Stimulated activated naive CD4-positive, alpha-beta T cell (primary cell): ENCODE measurements around the gene ETFA.

ENCODE experiments used
- DNase-seq, 6 experiments: peaks; one replicate each; lab custom pipeline; 2025; lab: John Stamatoyannopoulos, UW

Gene ETFA

GRCh38 chr15:76311100-76311953 is at the start of gene ETFA:
TSS of gene ETFA (minus strand) at chr15:76311469. CDS start at chr15:76311388, 81 bp downstream.
- peak; percentile 65 to 83 (median 74) for DNase-seq

DNA sequence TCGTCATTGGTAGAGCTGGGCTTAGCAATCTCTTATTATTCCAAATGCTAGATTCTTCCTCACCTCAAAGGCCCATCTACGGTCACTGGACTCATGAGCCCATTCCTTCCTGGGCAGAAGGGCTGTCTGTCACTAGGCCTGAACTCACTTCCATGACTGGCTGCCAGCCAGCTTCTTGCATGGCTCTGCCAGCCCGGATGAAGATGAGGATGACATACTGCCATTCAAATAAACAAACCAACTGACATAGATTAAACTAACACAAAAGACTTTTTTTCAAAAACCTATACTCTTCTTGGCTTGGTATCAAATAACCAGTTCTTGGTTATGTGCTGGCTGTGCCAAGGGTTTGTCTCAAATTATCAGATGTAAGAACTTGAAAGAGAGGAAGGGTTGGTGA is 49.1 kb upstream of the ETFA start:
- no peak for DNase-seq

DNA sequence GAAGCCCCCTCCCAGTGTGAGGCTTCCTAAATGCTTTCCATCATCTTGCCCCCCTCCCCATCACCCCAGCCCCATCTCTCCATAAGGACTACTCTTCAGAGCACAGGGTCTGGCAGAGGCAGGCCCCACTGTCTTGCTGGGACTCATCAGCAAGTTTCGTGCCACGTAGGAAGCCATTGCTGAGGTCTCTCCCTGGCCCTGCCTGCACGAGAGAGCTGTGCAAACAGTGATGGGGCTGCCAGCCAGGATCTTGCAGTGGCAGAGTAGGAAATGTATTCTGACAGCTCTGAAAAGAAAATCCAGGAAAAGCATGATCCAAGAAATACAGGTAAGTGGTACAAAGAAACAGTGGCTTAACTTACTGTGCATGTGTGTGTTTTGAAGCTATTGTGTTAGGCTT is 47.9 kb upstream of the ETFA start:
- no peak for DNase-seq

- no peak for DNase-seq
These were observed 47.2 kb upstream of the ETFA start for GRCh38 chr15:76358453-76358852.

DNA sequence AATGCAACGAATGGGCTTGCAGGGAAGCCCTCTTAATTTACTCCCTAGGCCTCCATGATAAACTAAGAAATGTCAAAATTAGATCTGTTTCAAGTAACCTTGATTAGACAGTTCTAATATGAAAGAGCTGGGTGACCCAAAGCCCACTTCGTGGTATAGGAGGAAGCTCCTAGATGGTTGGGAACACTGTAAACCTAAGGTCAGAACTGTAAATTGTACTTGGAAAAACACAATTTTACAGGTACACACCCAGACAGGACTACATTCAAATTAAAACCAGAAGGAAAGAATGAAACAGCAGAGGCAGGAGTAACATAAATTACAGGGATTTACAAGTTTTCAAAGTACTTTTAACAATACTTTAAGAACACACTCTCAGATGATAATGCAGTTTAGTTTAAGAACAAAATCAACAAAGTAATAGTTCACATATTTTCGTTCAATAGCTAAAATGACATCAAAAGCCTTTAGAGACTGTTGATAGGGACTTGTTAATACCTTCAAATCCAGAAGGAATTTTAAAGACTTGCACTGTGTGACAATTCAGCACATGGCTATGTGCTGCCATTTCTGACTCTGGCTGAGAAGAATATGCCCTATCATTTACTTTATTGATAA is 43.7 kb upstream of the ETFA start:
- DNase-seq, result no peak

DNA sequence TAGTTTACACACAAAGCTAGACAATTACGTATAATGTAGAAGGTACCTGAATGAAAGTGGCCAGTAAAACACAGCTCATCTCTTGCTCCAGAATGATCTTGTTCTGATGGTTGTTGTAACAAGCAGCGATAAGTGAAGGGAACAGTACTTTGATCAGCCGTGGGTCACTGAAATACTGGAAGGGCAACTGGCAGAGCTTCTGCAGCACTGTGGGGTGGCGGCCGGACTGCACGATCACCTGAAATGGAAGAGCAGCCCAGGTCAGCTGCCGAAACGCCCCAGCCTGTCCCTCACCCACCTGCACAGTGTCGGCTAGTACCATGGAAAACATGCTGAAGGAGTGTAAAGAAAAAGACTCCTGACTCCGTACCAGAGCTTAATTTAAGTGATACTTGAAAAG is 42.6 kb upstream of the ETFA start:
- DNase-seq, result no peak

DNA sequence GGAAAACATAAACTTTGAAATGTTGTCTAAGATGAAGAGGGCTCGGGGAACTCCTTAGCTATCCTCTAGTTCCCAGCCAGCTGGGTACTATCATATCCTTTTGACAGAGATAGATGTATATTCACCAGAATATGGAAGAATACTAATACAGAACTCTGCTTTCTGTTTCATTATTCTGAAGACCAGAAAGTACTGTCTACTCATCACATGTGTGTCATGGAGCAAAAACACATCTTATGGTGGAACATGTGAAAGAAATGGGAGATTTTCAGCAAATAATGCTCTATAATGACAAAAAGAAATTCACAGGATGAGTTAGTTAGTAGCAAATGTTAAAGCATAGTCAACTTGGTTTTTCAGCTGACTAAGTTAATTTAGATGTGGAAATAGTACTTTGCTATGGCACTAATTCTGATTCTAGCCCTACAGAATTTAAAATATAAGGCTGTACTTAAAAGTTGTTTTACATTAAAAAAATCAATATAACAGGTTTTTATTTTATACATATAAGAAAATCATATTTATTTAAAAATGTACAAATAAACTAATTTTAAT is 41.8 kb upstream of the ETFA start:
- no peak for DNase-seq

DNA sequence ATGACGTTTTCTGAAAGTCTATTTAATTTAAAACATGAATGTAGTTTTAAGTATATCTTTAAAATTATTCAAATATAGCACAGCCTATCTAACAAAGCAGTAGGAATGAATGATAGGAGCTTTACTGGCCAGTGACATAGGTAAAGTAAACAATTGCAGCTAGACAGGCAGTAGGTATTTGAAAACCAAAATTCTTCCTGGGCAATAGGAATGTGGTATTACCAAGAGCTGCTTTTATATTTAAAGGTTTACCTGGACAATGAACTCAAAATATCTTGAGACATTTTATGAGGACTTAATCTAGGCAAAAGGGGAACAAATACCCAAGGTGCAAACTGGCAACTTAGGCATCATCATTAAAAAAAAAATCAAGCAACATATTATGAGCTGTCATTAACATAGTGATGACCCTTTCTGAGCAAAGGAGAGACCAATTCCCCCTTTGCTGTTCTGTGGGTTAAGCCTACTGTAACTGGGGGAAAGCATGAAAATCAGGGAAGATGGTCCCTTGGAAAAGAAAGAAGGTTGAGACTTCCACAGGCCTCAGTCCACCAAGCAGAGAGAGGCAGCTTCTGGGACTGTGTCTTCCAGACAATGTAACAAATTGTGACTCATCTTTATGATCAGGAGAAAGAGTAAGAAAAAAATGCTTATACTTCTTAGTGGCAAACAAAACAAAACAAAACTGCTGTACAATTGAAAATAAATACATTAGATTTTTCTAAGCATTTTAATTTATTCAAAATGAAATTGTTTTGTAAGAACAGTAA is 38.2 kb upstream of the ETFA start:
- no peak for DNase-seq

DNA sequence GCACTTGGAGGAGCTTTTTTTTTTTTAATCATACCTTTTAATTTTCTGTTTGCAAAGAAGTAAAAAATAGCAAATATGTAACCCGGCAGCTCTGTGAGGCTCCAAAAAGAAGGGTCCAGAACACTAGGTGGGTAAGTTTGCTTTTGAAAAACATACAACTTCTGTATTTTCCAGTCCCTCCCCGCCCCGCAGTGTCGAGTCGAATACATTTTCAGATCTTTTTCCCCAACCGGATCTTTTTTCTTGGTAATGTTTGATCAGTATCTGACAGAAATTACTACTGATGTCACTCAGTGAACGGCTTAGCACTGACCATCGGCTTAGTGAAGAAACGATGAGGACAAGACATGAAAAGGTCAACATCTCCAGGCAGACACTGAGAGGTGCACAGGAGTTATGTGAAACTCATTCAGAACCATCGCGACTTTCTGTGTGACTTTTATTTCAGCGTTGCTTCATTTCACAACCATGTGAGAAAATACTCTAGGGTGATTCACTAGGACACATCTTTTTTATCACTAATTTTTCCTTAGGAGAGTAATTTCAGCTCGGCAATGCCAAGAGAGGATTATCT is 36.3 kb upstream of the ETFA start:
- DNase-seq, result no peak

DNA sequence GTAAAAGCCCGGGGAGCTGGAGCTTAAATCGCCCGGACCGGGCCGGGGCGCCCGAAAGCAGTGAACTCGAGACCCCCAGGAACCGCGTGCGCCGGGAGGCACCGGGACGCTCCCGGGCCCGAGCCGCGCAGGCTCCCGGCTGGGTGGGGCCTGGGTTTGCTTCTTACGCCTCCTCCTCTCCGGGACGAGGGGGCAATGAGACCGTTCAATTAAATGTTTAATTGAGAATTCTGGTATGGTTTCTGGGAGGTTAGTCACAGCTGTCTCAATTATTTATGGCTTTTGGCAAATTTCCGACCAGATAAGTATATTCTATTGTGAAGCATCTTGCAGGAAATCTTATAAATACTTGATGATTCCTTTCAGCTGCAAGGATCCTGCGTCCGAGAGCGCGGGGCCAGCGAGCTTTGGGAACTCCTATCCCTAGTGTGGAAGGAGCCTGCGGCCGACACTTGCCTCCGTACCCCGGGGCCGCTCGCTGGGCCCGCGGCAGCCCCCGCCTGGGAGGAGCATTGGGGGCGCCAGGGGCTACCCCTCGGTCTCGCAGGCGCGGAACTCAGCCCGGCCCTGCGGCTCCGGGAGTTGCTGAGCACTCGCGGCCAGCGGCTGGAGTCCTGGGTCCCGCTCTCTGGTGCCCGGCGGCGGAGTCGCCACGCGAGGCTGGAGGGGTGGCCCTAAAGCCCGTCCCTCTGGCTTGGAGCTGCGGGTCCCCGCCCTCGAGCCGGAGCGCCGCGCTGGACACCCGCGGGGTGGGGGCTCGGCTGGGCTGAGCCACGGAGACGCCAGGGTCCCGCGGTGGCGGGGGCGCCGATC is 35.6 kb upstream of the ETFA start:
- peak in 2 of 6 experiments; percentile 15 to 25 for DNase-seq

- peak in 1 of 6 experiments; percentile 39 for DNase-seq
These were observed 34.8 kb upstream of the ETFA start for GRCh38 chr15:76345880-76346668.

- no peak for DNase-seq
These were observed 34.3 kb upstream of the ETFA start for GRCh38 chr15:76345583-76345879.

GRCh38 chr15:76344893-76345582 is 33.8 kb upstream of the ETFA start:
- peak in 1 of 6 experiments; percentile 3 for DNase-seq

DNA sequence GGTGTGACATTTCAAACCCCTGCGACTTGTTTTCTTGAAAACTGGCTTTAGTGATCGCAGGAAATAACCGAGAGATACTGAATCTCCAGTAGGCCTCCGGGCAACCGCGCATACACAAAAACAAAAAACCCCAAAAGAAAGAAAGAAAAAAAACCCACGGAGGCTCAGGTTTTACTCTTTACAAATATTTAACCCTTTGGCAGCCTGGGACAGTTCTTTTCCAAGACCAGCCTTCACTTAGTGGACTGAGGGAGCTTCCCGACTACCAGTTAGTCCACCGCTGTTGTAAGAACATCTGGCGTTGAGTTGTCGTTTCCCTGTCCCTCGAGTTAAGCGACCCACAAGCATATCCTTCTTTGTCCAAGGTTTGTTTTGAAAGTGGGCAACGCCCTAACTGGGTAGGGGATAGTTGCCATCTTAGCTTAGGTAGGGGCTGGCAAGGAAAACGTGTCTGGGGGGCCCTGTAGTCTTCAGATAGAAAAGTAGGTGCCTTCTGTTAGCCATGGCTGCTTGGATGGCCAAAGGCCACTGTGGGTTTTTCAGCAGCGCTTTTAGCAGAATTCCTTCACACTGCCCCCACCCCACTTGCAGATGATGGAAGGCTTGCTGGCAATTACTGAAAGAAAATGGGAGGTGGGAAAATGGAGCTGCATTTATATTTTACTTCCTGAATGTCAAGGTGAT is 32.2 kb upstream of the ETFA start:
- peak in 1 of 6 experiments; percentile 13 for DNase-seq

GRCh38 chr15:76342382-76343201 is 31.3 kb upstream of the ETFA start:
- DNase-seq, result peak in 2 of 6 experiments; percentile 17 to 18

- DNase-seq, result peak in 2 of 6 experiments; percentile 22 to 55
These were observed 30.8 kb upstream of the ETFA start for GRCh38 chr15:76342058-76342381.

- no peak for DNase-seq
These were observed 30.2 kb upstream of the ETFA start for GRCh38 chr15:76341366-76342057.
